ENCODE results near the gene PRMT7.

PRMT7 gene, protein sequence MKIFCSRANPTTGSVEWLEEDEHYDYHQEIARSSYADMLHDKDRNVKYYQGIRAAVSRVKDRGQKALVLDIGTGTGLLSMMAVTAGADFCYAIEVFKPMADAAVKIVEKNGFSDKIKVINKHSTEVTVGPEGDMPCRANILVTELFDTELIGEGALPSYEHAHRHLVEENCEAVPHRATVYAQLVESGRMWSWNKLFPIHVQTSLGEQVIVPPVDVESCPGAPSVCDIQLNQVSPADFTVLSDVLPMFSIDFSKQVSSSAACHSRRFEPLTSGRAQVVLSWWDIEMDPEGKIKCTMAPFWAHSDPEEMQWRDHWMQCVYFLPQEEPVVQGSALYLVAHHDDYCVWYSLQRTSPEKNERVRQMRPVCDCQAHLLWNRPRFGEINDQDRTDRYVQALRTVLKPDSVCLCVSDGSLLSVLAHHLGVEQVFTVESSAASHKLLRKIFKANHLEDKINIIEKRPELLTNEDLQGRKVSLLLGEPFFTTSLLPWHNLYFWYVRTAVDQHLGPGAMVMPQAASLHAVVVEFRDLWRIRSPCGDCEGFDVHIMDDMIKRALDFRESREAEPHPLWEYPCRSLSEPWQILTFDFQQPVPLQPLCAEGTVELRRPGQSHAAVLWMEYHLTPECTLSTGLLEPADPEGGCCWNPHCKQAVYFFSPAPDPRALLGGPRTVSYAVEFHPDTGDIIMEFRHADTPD

DNA sequence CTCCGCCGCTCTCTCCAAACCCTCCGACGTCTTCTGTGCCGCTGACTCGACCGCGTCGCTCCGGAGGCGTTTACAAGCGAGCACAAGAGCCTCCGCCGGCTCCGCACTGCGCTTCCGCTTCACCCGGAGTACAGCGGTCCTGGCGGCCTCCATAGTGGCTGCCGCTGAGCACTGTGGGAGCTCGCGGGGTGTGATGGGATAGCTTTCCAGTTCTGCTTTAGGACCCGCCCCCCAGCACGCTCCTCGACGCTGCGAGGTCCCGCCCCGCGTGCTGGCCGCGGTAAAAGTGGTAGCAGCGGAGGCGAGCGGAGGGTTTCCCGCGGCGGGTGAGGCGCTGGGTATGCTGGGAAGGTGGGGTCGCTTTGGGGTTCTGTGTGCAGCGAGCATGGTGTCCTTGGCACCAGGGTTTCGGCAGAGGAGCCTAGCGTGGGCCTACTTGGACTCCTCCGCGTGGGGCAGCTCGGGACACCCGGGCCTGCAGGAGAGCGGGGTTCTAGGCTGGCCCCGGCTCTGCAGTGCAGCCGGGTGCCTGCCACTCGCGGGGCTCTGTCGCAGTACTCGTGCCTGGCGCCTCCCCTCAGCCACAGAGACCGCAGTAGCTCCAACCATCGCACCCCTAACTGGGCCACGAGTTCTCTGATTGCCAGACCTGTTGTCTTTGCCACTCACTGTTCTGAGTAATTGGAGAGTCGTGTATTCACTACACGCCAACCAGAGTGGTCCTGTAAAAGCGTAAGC lies at the start of gene PRMT7, which contains the start of gene SLC7A6OS:
Gene PRMT7, plus strand, starts transcription at position 246 of the 738 bp plus-strand sequence. CDS start 4,961 bp downstream, outside the sequence.
Gene SLC7A6OS, minus strand, starts transcription at position 173 of the 738 bp plus-strand sequence. Its CDS starts 20 bp downstream, at position 153.
- peak; percentile 86 to 87 for DNase-seq

DNA sequence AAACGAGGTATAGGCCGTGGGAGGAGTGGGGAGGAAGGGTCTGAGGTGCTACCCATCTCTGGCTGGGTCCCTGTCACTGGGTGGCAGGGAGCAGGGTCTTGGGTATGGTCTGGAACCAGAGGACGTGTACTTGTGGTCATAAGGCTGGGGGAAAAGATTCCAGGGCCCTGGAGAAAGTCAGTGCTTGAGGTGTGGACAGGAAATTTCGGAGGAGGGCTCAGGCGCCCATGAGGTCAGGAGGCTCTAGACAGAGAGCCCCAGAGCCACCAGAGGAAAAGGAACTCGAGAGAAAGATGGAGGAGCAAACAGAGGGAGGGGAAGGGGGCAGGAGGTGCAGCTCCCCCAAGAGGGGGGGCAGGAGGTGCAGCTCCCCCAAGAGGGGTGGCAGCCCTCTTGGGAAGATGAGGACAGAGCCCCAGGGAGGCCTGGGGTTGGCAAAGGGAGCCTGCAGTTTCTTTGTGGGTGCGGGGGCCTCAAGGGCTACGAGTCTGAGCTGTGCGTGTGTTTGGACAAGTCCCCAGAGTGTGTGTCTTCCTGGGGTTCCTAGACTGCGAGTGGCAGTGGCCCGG lies 47.2 kb upstream of the PRMT7 start:
- no peak for DNase-seq

DNA sequence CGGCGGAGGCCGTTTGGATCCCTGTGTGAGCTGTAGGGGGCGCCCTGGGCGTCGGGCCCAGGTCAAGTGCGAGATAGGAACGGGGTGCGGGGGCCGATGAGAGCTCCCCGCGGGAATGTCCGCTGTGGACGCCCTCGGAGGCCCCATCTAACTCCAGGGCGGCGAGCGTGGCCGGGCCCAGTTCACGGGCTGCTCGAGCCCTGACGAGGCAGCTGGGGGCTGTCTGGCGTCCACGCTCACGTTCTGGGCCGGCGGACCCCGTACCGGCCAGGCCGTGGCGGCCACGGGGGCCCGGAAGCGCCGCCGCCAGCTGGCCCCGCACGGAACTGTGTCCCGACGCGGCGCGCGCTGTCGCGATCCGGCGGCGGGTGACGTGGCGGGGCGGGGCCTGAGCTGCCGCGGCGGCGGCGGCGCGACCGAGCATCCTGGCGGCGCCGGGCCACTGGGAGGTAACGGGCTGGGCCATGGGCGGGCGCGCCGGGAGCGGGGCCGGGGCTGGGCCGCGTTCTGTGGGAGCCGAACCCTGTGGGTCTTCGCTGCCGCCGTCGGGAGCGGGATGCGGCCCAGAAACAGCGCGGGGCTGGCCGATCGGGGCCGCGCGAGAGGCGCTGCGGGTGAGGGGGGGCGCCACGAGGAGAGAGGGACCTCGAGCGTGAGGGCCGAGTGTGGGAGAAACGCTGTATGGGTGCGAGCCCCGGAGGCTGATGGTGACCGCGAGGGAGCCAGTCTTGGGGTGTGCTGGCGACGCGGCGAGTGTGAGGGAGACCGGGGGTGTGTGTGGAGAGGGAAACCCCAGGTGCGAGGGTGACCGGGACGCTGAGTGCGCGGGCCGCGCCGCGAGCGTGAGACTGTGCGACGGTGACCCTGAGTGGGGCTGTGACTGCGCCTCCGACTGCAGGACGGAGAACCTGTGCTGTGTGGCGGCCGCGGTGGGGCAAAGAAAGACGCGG lies 46.4 kb upstream of the PRMT7 start, which contains the start of gene SLC7A6:
Gene SLC7A6, plus strand, starts transcription at position 399 of the 950 bp plus-strand sequence. CDS start 10,201 bp downstream, outside the sequence.
- DNase-seq = peak; percentile 43 to 60

DNA sequence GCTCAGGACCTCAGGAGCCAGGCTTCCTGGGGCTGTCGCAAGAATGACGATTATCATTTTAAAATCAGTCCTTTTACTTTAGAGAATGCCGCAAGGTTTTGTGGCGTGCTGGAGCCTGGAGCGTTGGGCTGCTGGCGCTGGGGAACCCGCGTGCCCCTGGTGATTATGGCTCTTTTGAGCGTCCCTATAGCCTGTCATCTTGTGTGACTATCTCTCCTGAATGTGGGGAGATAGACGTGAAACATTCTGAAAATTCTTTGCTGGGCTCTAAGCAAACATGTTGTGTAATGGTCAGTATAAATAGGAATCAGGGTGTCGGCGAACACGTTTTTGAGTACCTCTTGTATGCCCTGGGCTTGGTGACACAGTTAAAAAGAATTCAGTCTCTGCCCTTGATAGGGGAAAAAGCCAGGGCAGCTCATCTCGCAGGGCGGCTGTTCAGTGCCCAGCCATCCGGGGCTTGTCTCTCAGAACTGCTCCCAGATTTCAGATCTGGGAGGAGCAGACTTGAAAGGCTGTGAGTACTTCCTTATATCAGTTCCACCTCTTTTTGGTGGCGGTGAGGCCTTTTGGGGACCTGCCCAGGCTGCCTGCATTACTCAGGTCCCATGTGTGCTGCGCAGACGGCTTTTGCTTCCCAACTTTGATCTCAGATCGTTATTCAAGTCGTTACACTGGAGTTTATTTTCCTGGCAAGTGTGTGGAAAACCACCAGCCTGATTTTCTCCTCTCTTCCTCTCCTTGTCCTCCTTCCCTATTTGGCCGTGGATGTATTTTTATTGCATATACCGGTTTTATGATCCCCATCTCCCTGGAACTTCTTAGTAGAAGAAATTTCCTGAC lies 45.5 kb upstream of the PRMT7 start:
- no peak for DNase-seq

DNA sequence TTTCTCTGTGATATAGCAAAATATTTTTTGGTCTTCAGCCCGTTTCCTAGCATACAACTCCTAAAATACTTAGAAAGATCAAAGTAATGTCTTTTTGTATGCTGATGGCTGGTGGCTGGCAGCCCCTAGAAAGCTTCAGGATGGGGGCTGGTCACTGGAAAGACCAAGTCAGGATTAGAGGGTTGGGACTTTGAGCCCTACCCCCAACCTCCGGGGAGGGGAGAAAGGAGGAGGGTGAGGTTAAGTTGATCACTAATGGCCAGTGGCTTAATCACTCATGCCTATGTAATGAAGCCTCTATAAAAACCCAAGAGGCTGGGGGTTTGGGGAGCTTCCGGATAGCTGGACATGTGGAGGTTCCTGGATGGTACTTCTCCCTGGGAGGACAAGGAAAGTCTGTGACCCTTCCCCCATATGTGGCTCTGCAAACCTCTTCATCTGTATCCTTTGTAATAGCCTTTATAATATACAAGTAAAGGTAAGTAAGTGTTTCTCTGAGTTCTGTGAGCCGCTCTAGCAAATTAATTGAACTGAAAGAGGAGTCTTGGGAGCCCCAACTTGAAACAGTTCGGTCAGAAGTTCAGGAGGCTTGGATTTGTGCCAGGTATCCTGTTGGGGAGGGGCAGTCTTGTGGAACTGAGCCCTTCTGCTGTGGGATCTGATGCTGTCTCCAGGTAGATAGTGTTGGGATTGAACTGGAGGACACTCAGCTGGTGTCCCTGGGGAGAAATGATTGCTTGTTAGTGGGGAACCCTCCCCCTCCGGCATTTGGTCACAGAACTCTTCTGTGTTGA lies 43.0 kb upstream of the PRMT7 start:
- DNase-seq = no peak

DNA sequence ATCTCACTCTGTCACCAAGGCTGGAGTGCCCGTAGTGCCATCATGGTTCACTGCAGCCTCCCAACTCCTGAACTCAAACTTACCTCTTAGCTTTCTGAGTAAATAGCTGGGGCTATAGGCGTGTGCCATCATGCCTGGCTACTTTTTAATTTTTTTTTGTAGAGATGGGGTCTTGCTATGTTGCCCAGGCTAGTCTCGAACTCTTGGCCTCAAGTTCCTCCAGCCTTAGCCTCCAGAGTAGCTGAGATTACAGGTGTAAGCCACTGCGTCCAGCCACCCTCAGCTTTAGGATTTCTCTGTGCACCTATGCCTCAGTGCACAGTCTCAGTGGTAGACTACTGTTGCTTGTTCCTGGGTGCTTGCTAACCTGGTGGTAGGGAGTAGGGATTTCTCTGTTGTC lies 41.0 kb upstream of the PRMT7 start:
- DNase-seq = no peak

DNA sequence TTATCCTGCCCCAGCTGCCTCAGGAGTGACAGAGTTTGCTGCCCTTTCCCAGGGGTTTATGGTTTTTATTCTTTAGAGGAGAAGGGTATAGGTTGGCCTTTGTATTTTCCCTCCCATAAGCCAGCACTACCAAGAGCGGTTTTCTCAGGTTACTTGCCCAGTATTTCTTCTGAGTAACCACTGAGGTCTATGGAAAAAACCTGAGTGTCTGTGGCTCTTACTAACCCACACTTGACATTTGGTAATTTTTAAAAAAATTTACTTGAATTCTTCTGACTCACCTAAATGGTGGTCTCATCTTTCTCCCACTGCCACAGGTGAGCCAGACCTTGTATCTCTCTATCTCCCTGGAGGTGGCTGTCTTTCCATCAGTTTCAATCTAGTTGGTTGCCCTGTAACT lies 40.5 kb upstream of the PRMT7 start:
- no peak for DNase-seq

DNA sequence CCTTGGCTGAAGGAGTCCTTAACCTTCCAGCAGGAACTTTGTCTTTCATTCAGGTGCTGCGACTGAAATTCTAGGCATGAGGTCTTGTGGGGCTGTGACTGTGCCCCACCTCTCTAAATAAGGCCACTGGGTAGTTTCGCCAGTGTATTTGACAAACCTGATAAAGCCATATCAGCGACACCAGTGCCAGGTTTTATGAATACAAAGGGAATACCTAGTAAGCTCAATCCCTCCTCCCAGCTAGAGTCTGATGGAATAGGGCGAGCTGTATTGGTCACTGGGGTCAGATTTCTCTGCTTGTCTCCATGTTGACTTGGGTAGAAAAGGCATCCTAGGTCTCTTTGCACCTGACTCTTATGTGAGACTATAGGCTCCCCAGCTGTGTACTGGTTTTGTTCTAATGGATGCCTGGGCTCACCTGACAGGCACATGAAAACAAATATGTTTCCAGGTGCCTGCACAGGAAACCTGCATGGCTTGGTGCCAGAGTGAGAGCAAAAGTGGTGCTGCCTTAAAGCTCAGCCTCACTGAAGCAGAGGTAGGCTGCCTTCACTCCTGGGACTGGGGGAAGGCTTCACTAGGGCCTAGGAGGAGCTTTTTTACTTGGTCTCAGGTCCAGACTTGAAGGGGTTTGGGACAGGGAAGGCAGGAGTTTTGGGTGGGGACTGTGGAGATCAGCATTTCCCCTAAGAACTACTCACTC lies 38.2 kb upstream of the PRMT7 start:
- no peak for DNase-seq

DNA sequence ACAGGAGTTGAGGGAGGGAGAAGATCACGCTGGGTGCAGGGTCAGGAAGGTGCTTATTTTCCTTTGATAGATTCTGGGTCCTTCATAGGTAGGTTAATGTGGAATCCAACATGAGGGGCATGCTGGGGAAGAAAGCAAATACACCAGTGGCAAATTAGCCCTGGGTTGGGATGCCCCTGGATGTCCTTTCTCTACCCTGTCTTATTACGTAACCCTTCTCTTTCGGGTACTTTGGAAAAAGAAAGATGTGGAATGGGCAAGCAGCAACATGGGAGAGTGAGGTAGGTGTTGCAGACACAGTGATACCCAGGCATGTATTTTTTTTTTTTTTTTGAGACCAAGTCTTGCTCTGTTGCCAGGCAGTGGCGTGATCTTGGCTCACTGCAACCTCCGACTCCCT lies 37.4 kb upstream of the PRMT7 start:
- DNase-seq = no peak

DNA sequence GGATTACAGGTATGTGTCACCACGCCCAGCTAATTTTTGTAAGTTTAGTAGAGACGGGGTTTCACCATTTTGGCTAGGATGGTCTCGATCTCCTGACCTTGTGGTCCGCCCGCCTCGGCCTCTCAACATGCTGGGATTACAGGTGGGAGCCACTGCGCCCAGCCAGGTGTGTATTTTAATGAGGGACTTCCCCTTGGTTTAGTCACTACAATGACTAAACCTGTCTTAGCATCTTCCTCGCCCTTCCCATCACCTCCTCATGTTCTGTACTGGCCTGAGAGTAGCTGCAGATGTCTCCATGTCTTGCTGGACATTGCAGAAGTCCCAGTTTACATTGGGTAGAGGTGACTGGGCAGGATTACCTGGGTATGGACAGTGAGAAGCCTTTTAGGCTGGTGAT lies 36.9 kb upstream of the PRMT7 start:
- no peak for DNase-seq

DNA sequence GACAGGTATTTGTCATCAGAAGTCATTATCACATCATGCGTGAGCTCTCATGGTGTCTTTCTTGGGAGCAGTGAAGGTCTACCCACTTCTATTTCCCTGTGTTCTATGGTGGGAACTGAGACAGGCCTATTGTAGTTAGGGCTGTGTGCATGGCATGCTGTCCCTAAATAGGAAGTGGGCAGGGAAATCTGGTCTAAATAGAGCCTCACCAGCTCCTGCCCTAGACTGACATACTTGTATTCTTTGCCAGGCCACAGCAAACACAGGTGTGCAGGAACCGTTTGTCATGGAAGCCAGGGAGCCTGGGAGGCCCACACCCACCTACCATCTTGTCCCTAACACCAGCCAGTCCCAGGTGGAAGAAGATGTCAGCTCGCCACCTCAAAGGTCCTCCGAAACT lies 36.4 kb upstream of the PRMT7 start:
- no peak for DNase-seq

DNA sequence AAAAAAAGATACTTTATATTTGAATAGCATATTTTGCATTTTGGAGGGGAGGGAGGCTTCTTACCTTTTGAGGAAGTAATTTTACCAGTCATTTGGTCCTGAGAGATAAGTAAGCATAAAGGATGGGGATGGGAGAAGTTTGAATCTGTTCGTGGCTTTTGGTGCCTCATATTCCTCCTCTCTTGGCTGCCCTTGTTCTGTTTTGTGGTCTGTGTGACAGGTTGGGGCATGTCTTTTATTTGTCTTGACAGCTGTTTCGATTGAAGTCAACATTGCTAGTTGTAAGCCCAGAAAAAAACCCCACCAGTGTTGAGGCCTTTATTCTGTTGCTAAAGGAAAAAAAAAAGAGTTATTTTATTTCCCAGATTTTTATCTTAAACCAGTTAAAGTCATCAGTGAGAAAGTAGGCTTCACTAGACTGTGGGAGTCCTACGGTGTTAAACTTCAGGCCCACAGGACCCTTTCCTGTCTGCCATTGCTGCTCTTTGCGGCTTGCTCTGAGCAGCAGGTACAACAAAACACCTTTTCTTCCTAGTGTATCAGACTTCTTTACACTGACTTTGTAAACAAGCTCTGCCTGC lies 35.1 kb upstream of the PRMT7 start:
- no peak for DNase-seq

DNA sequence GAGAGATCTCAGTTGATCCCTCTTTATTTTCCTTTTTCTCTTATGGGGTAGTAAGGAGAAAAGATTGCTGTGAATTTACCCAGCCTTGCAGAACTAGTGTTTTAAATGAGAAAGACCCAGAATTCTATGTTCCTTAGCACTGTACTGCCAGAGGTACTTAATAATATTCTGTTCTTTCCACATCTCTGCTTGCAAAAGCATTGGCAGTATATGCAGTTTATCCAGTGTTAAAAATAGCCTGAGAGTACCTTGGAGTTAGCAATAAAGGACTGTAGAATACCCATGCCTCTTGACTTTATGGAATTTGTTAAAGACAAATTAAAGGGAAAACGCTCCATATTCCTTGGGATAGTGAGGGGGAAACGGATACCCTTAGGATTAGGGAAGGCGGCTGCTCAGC lies 34.6 kb upstream of the PRMT7 start:
- no peak for DNase-seq

DNA sequence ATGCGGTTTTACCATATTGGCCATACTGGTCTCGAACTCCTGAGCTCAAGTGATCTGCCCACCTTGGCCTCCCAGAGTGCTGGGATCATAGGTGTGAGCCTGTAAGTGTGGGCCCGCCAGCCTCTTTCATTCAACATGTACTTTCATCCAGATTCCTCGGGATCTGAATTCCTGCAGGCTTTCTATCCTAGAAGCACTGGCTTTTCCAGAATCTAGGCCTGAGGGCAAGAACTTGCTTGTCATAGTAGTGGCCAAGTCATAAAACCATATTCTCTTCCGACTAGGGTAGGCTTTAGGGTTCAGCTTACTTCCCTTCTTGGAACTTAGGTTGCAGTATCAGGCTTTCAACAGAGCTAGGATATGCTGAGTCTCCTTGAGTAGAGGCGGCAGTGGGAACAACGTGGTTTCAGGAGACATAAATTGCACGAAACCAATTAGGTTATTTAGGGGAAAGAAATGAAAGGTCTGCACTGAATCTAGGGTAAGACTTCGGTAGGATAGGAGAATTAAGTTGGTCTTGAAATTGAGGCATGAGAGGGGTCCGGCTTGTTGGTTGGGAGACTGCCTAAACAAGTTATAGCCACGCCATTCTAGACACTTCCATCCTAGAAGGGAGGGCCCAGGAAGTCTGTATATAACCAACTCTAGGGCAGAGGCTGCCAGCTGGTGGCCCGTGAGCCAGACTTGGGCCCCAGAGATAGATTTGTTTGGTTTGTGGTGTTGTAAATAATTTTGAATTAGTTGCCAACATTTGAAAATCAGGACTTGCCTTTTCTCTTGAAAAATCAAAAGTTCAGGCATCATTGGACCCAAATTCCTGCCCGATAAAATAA lies 30.9 kb upstream of the PRMT7 start:
- DNase-seq = no peak

DNA sequence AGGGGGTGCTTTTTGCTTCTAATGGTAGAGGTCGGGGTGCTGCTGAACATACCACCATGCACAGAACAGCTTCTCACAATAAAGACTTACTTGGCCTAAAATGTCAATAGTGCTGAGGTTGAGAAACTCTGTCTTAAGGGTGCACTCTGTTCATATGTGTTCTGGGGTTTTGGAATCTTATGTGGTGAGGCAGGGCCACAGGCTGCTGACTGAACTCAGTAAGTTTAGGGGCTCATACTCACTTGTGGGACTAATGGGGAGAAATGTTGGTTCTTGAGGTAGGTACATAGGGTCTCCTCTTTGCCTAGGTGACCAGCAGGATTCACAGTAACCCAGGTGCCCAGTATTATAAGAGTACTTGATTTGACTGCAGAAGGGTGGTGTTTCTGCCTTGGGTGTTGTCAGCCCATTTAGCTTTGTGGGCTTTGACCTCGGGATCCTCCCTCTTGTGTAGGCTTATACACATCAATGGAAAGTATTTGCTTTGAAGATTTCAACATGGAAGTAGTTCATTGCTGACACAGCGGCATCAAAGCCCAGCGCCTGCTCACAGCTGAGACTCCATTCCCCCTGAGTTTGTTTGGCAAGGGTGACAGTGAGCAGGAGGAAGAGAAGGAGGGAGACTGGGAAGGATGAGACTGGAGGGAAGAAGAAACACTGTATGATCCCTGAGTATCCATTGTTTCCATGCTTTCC lies 29.3 kb upstream of the PRMT7 start:
- no peak for DNase-seq

DNA sequence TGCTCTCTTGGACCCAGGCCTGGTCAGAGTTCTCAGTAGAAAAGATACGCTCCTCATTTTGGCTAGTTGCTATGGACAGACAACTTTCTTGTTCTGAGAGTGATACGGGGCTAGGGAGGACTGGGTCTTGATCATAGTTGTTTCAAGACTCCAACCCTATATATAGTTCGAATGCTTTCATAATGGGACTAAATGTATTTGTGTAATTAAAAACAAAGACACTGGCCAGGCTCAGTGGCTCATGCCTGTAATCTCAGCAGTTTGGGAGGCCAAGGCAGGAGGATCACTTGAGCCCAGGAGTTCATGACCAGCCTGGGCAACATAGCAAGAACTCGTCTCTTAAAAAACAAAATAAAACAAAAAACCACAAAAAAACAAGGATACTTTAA lies 28.8 kb upstream of the PRMT7 start:
- no peak for DNase-seq

DNA sequence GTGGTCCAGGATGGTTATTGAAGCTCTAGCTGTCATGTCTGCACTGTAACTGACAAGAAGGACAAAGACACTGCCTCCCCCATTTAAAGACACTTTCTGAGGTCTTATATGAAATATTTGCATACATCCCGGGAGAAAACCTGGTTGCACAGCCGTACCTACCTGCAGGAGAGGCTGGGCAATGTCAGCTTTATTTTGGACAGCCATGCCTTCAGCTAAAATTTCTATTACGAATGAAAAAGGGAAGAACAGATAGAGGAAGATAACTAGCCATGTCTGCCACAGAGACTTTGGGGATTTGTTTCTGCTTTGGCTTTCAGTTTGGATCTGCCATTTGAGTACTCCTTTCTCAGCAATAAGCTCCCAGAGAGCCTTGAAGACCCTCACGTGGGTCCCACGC lies 27.5 kb upstream of the PRMT7 start:
- no peak for DNase-seq

All from hippocampal formation (tissue), 2 donors.